Urinary bladder (tissue), 4 donors: ENCODE results near the gene HKDC1. TPM values are rescaled to one million over a fixed set of nuclear protein-coding genes. Genes with fewer than 3 reads are reported as not detected.

Source experiments
- DNase-seq: peaks from one replicate; pipeline ENCODE4 v3.0.0-alpha.2; 2015; ENCODE audit errors: extremely low spot score
- H3K27ac ChIP-seq: one replicate; pipeline ENCODE4 v1.5.1; 2013; ENCODE audit warnings: low read depth, mild to moderate bottlenecking, moderate library complexity
- H3K36me3 ChIP-seq: one replicate; pipeline ENCODE4 v1.6.1; 2013; ENCODE audit warnings: mild to moderate bottlenecking, moderate library complexity; ENCODE audit not compliant: insufficient read depth
- H3K4me1 ChIP-seq: one replicate; pipeline ENCODE4 v1.6.1; 2013; ENCODE audit warnings: mild to moderate bottlenecking, moderate library complexity; ENCODE audit not compliant: insufficient read depth
- H3K4me3 ChIP-seq: one replicate; pipeline ENCODE4 v1.5.1; 2013; ENCODE audit warnings: low read depth, low read length
- WGBS: extraction: QIAGEN DNeasy Blood & Tissue Kit; methylation state at CpG from one replicate; pipeline ENCODE4 v1.1.7; 2013; 5-methylcytosine and 5-hydroxymethylcytosine counted together
- polyA plus RNA-seq: library from polyadenylated mRNA; stranded (reverse); fragments of 200-250 nt; gene quantifications from one replicate; pipeline ENCODE4 v1.2.3, GENCODE V29; 2013
- total RNA-seq: library from RNA; depleted of rRNA; stranded (reverse); fragments of >200 nt; gene quantifications from one replicate; pipeline ENCODE4 v1.2.3, GENCODE V29; 2014
- donor health status: healthy with polysubstance abuse.
- donor health status: healthy.

HKDC1 gene
- total and polyA plus RNA-seq, 2 donors, result 0.28 TPM; not detected in 1

- WGBS, result 92% methylated on average over 6 of the region's 6 CpGs
- DNase-seq, result no peak
- no peak overlapping the region for H3K4me3 ChIP-seq
- H3K27ac ChIP-seq, result no peak overlapping the region
- H3K36me3 ChIP-seq, result peaks cover 6% of the 10 kb centered on the region
- H3K4me1 ChIP-seq, result no peaks in the 10 kb centered on the region
Measured at GRCh38 chr10:69208761-69209160, 11.4 kb upstream of the HKDC1 start.

- DNase-seq, result no peak
- Histone ChIP-seq H3K36me3 (peaks cover 6% of the 10 kb centered on the region), H3K4me1 (no peaks in the 10 kb centered on the region), H3K4me3 (no peak overlapping the region), H3K27ac (no peak overlapping the region)
- WGBS, result 68% methylated on average over 3 of the region's 3 CpGs
Measured at GRCh38 chr10:69209787-69210484, 10.2 kb upstream of the HKDC1 start.

GRCh38 chr10:69211104-69211503, 9.0 kb upstream of the HKDC1 start:
- Histone ChIP-seq H3K27ac (no peak overlapping the region), H3K4me3 (no peak overlapping the region), H3K36me3 (peaks cover 6% of the 10 kb centered on the region), H3K4me1 (no peaks in the 10 kb centered on the region)
- DNase-seq, result no peak
- 36% methylated on average over 2 of the region's 2 CpGs for WGBS

- DNase-seq, result no peak
- H3K4me1 ChIP-seq, result no peaks in the 10 kb centered on the region
- no peak overlapping the region for H3K27ac ChIP-seq
- no peak overlapping the region for H3K4me3 ChIP-seq
- H3K36me3 ChIP-seq, result peaks cover 6% of the 10 kb centered on the region
- 87% methylated on average over 3 of the region's 3 CpGs for WGBS
Measured at GRCh38 chr10:69211524-69211923, 8.6 kb upstream of the HKDC1 start.

DNA sequence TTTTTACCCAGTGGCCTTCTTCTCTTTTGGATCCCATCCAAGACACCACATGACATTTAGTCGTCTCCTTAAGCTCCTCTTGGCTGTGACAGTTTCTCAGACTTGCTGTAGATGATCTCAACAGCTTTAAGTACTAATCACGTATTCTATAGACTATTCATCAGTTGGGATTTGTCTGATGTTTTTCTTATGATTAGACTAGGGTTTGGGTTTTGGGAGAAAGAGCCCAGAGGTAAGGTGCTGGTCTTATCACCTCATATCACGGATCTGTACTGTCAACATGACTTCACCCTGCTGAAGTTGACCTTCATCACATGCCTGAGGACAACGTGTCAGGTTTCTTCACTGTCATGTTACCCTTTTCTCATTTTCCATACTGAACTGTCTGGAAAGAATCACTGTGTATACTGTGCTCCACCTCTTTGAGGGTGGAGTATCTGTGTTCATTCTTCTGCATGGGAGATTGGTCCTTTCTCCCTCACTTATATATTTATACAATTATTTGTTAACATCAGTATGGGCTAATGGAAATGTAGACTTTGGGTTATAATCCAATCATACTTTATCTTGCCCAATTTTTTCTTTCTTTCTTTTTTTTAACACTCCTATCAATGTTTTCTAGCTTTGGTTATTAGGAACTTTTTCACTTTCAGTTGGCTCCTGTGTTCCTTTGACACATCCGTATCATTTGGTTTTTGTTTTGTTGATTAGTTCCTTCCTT, 6.4 kb upstream of the HKDC1 start:
- H3K36me3 ChIP-seq, result no peaks in the 10 kb centered on the region
- H3K4me1 ChIP-seq, result no peaks in the 10 kb centered on the region
- WGBS, result 41% methylated on average over 5 of the region's 5 CpGs
- no peak overlapping the region for H3K27ac ChIP-seq
- H3K4me3 ChIP-seq, result no peak overlapping the region
- no peak for DNase-seq

DNA sequence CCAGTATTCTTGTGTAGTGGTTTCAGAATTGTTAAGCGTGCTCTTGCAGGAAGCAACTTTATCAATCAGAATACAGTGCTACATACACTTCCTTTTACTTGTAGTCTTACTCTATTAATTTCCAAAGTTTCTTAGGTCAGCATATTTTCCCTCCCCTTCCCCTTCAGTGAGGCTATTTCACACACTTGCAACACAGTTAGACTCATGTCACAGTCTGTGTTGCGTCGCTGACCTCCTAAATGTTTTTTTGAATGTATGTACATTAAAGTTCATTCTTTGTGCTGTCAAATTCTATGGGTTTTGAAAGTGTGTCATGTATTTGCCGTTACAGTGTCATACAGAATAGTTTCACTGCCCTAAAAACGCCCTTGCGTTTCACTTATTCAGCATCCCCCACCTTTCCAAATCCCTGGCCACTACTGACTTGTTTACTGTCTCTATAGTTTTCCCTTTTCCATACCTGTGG, 5.4 kb upstream of the HKDC1 start:
- H3K4me3 ChIP-seq, result no peak overlapping the region
- WGBS, result 87% methylated on average over 6 of the region's 6 CpGs
- H3K4me1 ChIP-seq, result no peaks in the 10 kb centered on the region
- no peak for DNase-seq
- H3K27ac ChIP-seq, result no peak overlapping the region
- H3K36me3 ChIP-seq, result no peaks in the 10 kb centered on the region

GRCh38 chr10:69215405-69216171, 4.5 kb upstream of the HKDC1 start:
- H3K4me3 ChIP-seq, result no peak overlapping the region
- 22% methylated on average over 10 of the region's 10 CpGs for WGBS
- no peak overlapping the region for H3K27ac ChIP-seq
- H3K36me3 ChIP-seq, result no peaks in the 10 kb centered on the region
- no peak for DNase-seq
- H3K4me1 ChIP-seq, result no peaks in the 10 kb centered on the region

GRCh38 chr10:69216577-69217118, 3.5 kb upstream of the HKDC1 start:
- H3K4me1 ChIP-seq, result no peaks in the 10 kb centered on the region
- H3K36me3 ChIP-seq, result no peaks in the 10 kb centered on the region
- 88% methylated on average over 11 of the region's 11 CpGs for WGBS
- no peak overlapping the region for H3K4me3 ChIP-seq
- no peak overlapping the region for H3K27ac ChIP-seq
- no peak for DNase-seq

DNA sequence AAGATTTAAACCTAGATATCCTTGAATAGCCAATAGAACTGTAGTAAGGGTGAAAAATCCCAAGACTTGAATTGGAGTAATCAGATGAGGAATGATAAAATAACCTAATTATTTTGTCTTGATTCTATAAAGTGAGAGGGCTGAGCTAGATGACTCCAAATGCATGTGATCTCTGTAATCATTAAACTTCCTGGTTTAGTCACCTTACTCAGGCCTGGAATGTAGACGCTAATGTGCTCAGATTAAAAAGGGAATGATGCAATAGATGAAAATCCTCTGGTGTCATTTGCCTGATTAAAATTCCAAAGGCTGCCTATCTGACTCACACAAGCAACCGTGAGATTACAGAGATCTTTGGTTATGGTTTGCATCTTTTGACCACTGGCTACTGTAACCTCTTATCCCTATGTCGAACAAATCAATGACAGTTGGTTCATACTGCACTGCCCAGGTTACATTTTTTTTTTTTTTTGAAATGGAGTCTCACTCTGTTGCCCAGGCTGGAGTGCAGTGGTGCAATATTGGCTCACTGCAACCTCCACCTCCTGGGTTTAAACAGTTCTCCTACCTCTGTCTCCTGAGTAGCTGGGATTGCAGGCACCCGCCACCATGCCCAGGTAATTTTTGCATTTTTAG, 2.9 kb upstream of the HKDC1 start:
- Histone ChIP-seq H3K4me1 (no peaks in the 10 kb centered on the region), H3K4me3 (no peak overlapping the region), H3K27ac (no peak overlapping the region), H3K36me3 (no peaks in the 10 kb centered on the region)
- DNase-seq, result no peak
- 77% methylated on average over 4 of the region's 4 CpGs for WGBS

DNA sequence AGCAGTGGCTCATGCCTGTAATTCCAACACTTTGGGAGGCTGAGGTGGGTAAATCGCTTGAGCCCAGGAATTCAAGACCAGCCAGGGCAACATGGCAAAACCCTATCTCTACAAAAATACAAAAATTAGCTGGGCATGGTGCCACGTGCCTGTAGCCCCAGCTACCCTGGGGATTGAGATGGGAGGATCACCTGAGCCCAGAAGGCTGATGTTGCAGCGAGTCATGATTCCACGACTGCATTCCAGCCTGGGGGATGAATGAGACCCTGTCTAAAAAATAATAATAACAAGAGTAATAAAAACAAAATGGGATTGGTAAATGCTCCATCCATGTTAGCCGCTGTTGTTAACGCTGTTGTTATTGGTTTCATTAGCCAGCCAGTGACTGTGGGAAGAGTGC, 1.3 kb upstream of the HKDC1 start:
- no peak overlapping the region for H3K27ac ChIP-seq
- H3K36me3 ChIP-seq, result no peaks in the 10 kb centered on the region
- no peak for DNase-seq
- 88% methylated on average over 6 of the region's 6 CpGs for WGBS
- H3K4me1 ChIP-seq, result no peaks in the 10 kb centered on the region
- no peak overlapping the region for H3K4me3 ChIP-seq

GRCh38 chr10:69220507-69220906, 375 bp downstream of the HKDC1 start:
- 86% methylated on average over 9 of the region's 9 CpGs for WGBS
- H3K4me1 ChIP-seq, result no peaks in the 10 kb centered on the region
- DNase-seq, result no peak
- no peak overlapping the region for H3K27ac ChIP-seq
- no peak overlapping the region for H3K4me3 ChIP-seq
- H3K36me3 ChIP-seq, result no peaks in the 10 kb centered on the region

DNA sequence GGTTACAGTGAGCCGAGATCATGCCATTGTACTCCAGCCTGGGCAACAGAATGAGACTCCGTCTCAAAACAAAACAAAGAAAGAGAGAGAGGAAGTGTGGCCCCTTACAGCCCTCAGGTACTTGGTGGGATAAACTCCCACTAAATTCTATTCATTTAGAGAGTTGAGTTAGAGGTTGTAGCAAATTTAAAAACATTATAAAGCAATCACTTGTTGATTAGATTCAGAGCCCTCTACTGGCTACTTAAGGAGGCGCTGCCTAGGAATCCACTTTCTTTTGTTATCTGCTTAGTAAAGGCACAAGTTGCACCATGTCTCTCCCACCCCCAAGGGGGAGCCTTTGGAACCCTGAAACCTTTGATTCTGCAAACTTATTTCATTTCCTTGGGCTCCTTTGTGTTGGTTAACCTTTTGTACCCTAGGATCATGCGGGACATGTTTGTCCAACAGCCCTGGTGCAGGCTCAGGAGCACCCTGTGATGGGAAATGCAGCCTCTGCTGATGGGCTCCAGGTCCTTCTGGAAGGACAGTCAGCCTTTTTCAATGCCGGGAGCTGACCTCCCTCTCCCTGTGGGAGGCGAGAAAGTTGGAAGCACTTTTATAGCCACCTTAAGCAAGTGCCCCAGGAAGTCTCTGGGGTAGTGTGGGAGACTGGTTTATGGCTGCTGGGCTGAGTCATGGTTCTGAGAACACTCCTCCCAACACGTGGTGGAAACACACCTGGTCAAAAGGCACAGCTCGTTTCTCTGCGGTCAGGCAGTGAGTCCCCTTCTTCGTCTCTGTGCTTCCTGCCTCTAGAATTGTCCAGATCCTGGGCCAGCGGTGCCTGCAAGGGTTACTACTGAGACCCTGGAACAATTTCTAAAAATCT, 2.3 kb downstream of the HKDC1 start:
- H3K4me1 ChIP-seq, result no peaks in the 10 kb centered on the region
- H3K36me3 ChIP-seq, result no peaks in the 10 kb centered on the region
- H3K4me3 ChIP-seq, result no peak overlapping the region
- no peak for DNase-seq
- no peak overlapping the region for H3K27ac ChIP-seq
- 40% methylated on average over 11 of the region's 11 CpGs for WGBS

GRCh38 chr10:69223028-69223342, 2.9 kb downstream of the HKDC1 start:
- WGBS, result 13% methylated on average over 1 of the region's 1 CpG
- H3K27ac ChIP-seq, result no peak overlapping the region
- no peak for DNase-seq
- no peaks in the 10 kb centered on the region for H3K4me1 ChIP-seq
- H3K4me3 ChIP-seq, result no peak overlapping the region
- H3K36me3 ChIP-seq, result no peaks in the 10 kb centered on the region
